Testis (tissue), 3 donors: ENCODE results near the gene EXOC3L2. TPM values are rescaled to one million over a fixed set of nuclear protein-coding genes. Genes with fewer than 3 reads are reported as not detected.

Experiments
- DNase-seq: peaks from one replicate; pipeline ENCODE4 v3.0.0-alpha.2; 2019
- H3K27ac ChIP-seq, 2 donors: fragments of 200-600 bp; sonication (generic); one replicate each; pipeline ENCODE4 v1.5.1; 2019
- H3K27me3 ChIP-seq: fragments of 200-600 bp; sonication (generic); one replicate; pipeline ENCODE4 v1.5.1; 2019
- H3K36me3 ChIP-seq: fragments of 200-600 bp; sonication (generic); one replicate; pipeline ENCODE4 v1.5.1; 2017; ENCODE audit warnings: low read depth; ENCODE audit errors: missing control alignments
- H3K4me1 ChIP-seq: fragments of 200-600 bp; sonication (generic); one replicate; pipeline ENCODE4 v1.5.1; 2019
- H3K4me3 ChIP-seq, 2 donors: fragments of 200-600 bp; sonication (generic); one replicate each; pipeline ENCODE4 v1.5.1; 2017 to 2019
- H3K9me3 ChIP-seq: fragments of 200-600 bp; sonication (generic); one replicate; pipeline ENCODE4 v1.5.1; 2017
- CTCF ChIP-seq, 3 experiments: fragments of 450-650 bp in 2 of 3; fragments of 200-600 bp in 1 of 3; sonication (generic) in 1 of 3; IDR thresholded peaks; one replicate each; pipeline ENCODE4 v1.5.1; 2016 to 2019; ENCODE audit warnings: antibody characterized with exemption in 3 of 3, mild to moderate bottlenecking in 2 of 3, moderate library complexity in 1 of 3
- POLR2A ChIP-seq: fragments of 450-650 bp; IDR thresholded peaks from one replicate; pipeline ENCODE4 v1.6.1; 2017; ENCODE audit warnings: antibody characterized with exemption, mild to moderate bottlenecking, moderate library complexity
- WGBS, 2 donors: methylation state at CpG; one replicate each; pipeline ENCODE4 v1.1.5; 2018; 5-methylcytosine and 5-hydroxymethylcytosine counted together
- intact Hi-C: fragments of 100-400 bp; cut with DNase I; formaldehyde crosslinking; loops from one replicate; pipeline ENCODE4 v1.15.1; 2023; ENCODE audit warnings: low total_unique reads
- polyA plus RNA-seq: library from polyadenylated mRNA; stranded (reverse); fragments of 350-450 nt; fragmentation: Illumina TruSeq; extraction: RNeasy Lipid Tissue Mini Kit (QIAGEN cat#74804); gene quantifications from one replicate; pipeline ENCODE4 v1.2.3, GENCODE V29; 2014; ENCODE audit warnings: low read depth, low replicate concordance; ENCODE audit not compliant: insufficient read depth
- total RNA-seq, 2 donors: library from RNA; depleted of rRNA; stranded (reverse); fragments of >200 nt; gene quantifications; one replicate each; pipeline ENCODE4 v1.2.3, GENCODE V29; 2016

The EXOC3L2 gene
- total and polyA plus RNA-seq, 3 donors from 2014 or later: 7.4 to 30.2 (median 29.5) TPM

- WGBS, 2 donors: 86 to 87% methylated on average over 12 of the region's 12 CpGs
- no peaks in the 10 kb centered on the region for H3K27me3 ChIP-seq
- peaks cover 6% of the 10 kb centered on the region for H3K4me1 ChIP-seq
- no peaks in the 10 kb centered on the region for H3K9me3 ChIP-seq
- TF ChIP-seq CTCF (IDR thresholded peaks at IDR 0.05): no peak
- TF ChIP-seq POLR2A: no peak
- H3K36me3 ChIP-seq: no peaks in the 10 kb centered on the region
- intact Hi-C loops: no loop called here
- no peak overlapping the region for H3K27ac ChIP-seq
- DNase-seq: no peak
- H3K4me3 ChIP-seq: no peak overlapping the region
Observed at GRCh38 chr19:45186509-45187334, 58.5 kb downstream of the EXOC3L2 start.

GRCh38 chr19:45184115-45184514 is 61.1 kb downstream of the EXOC3L2 start:
- no peak overlapping the region for H3K27ac ChIP-seq
- intact Hi-C loops: no loop called here
- TF ChIP-seq POLR2A (no peak), CTCF (IDR thresholded peaks at IDR 0.05) (no peak)
- H3K36me3 ChIP-seq: no peaks in the 10 kb centered on the region
- peaks cover 21% of the 10 kb centered on the region for H3K4me1 ChIP-seq
- WGBS, 2 donors: 91 to 98% methylated on average over 5 of the region's 5 CpGs
- DNase-seq: no peak
- no peak overlapping the region for H3K4me3 ChIP-seq
- H3K9me3 ChIP-seq: no peaks in the 10 kb centered on the region
- H3K27me3 ChIP-seq: no peaks in the 10 kb centered on the region

- intact Hi-C loops: no loop called here
- Histone ChIP-seq H3K36me3 (no peaks in the 10 kb centered on the region), H3K4me1 (peaks cover 21% of the 10 kb centered on the region), H3K4me3 (no peak overlapping the region), H3K27me3 (no peaks in the 10 kb centered on the region), H3K27ac (no peak overlapping the region), H3K9me3 (no peaks in the 10 kb centered on the region)
- no peak for DNase-seq
- WGBS, 2 donors: 84 to 92% methylated on average over 4 of the region's 4 CpGs
- TF ChIP-seq POLR2A (no peak), CTCF (IDR thresholded peaks at IDR 0.05) (no peak)
Observed at GRCh38 chr19:45182758-45183157, 62.4 kb downstream of the EXOC3L2 start.

- intact Hi-C loops: no loop called here
- H3K36me3 ChIP-seq: no peaks in the 10 kb centered on the region
- no peaks in the 10 kb centered on the region for H3K9me3 ChIP-seq
- TF ChIP-seq CTCF (IDR thresholded peaks at IDR 0.05) (no peak), POLR2A (no peak)
- 57 to 83% methylated on average over 7 of the region's 7 CpGs for whole genome bisulfite sequencing, 2 donors
- no peak for DNase-seq
- H3K4me3 ChIP-seq: no peak overlapping the region
- peaks cover 22% of the 10 kb centered on the region for H3K4me1 ChIP-seq
- H3K27ac ChIP-seq: peak overlapping the region in 1 of 2 donors; percentile 91
- H3K27me3 ChIP-seq: no peaks in the 10 kb centered on the region
Observed at GRCh38 chr19:45180936-45181335, 64.3 kb downstream of the EXOC3L2 start.
